CD14-positive monocyte (primary cell): Measurements from ENCODE around the gene CALML5. TPM values are rescaled to one million over a fixed set of nuclear protein-coding genes. Genes with fewer than 3 reads are reported as not detected.

Source experiments
- DNase-seq, 3 donors: peaks; one replicate each; pipeline ENCODE4 v3.0.0-alpha.2; 2011 to 2022
- H2AFZ ChIP-seq: 2 replicates; pipeline ENCODE4 v1.6.0; 2012; ENCODE audit warnings: mild to moderate bottlenecking, low read depth, low read length, inconsistent platforms; ENCODE audit not compliant: insufficient read depth, poor library complexity, severe bottlenecking
- H3K27ac ChIP-seq, 2 donors: 1 replicate in 1 of 2; 2 replicates in 1 of 2; pipeline ENCODE4 v1.5.1; 2012 to 2013; ENCODE audit warnings: low read length in 2 of 2, control low read depth in 1 of 2, inconsistent platforms in 1 of 2, low read depth in 1 of 2, mild to moderate bottlenecking in 1 of 2
- H3K27me3 ChIP-seq, 2 donors: one replicate each; pipeline versions ENCODE4 v1.6.0 to v1.6.1; 2011 to 2013; ENCODE audit warnings: low read length in 2 of 2; ENCODE audit not compliant: control insufficient read depth in 2 of 2, insufficient read depth in 2 of 2
- H3K36me3 ChIP-seq, 2 donors: replicated peaks in 1 of 2; 1 replicate in 1 of 2; 2 replicates in 1 of 2; pipeline versions ENCODE4 v1.5.1 to v1.6.1; 2012 to 2013; ENCODE audit warnings: low read length in 2 of 2, control low read depth in 1 of 2, inconsistent platforms in 1 of 2, mild to moderate bottlenecking in 1 of 2; ENCODE audit not compliant: insufficient read depth in 2 of 2, control insufficient read depth in 1 of 2
- H3K4me1 ChIP-seq, 2 donors: 1 replicate in 1 of 2; 2 replicates in 1 of 2; pipeline versions ENCODE4 v1.5.1 to v1.6.1; 2012 to 2013; ENCODE audit warnings: low read length in 2 of 2, control low read depth in 1 of 2, inconsistent platforms in 1 of 2, mild to moderate bottlenecking in 1 of 2, moderate library complexity in 1 of 2; ENCODE audit not compliant: insufficient read depth in 2 of 2, control insufficient read depth in 1 of 2
- H3K4me2 ChIP-seq: replicated peaks from 2 replicates; pipeline ENCODE3; 2012; ENCODE audit warnings: low read length, moderate library complexity, mild to moderate bottlenecking; ENCODE audit not compliant: poor library complexity, severe bottlenecking; ENCODE audit errors: extremely low read depth
- H3K4me3 ChIP-seq, 3 experiments: fragments of 200-600 bp in 1 of 3; sonication (generic) in 1 of 3; replicated peaks in 1 of 3; 1 replicate in 2 of 3; 2 replicates in 1 of 3; pipeline ENCODE4 v1.5.1; 2011 to 2013; ENCODE audit warnings: low read length in 3 of 3, mild to moderate bottlenecking in 3 of 3, control low read depth in 2 of 3, low read depth in 2 of 3, inconsistent platforms in 1 of 3, moderate library complexity in 1 of 3
- H3K79me2 ChIP-seq: 2 replicates; pipeline ENCODE4 v1.6.0; 2012; ENCODE audit warnings: mild to moderate bottlenecking, control low read depth, inconsistent platforms, low read length, moderate library complexity; ENCODE audit not compliant: insufficient read depth
- H3K9ac ChIP-seq: 2 replicates; pipeline ENCODE4 v1.6.0; 2017; ENCODE audit warnings: low read length, mild to moderate bottlenecking; ENCODE audit not compliant: insufficient read depth, poor library complexity, severe bottlenecking
- H3K9me3 ChIP-seq, 2 donors: replicated peaks in 1 of 2; 1 replicate in 1 of 2; 2 replicates in 1 of 2; pipeline versions ENCODE4 v1.5.1 to v1.6.1; 2012 to 2013; ENCODE audit warnings: low read length in 2 of 2, control low read depth in 1 of 2; ENCODE audit not compliant: control insufficient read depth in 1 of 2, insufficient read depth in 1 of 2
- H4K20me1 ChIP-seq: 2 replicates; pipeline ENCODE4 v1.6.0; 2012; ENCODE audit warnings: mild to moderate bottlenecking, low read length, control low read depth, moderate library complexity; ENCODE audit not compliant: insufficient read depth
- H3K27ac Mint-ChIP-seq, 7 donors: one replicate each; pipeline ENCODE4 v1.8.0; 2020; ENCODE audit warnings: mild to moderate bottlenecking in 7 of 7, mixed read lengths in 7 of 7, moderate library complexity in 6 of 7, inconsistent platforms in 2 of 7
- H3K27me3 Mint-ChIP-seq, 3 donors: one replicate each; pipeline ENCODE4 v1.8.0; 2021 to 2022; ENCODE audit warnings: low read depth in 3 of 3, mild to moderate bottlenecking in 3 of 3, mixed read lengths in 3 of 3, moderate library complexity in 3 of 3, inconsistent platforms in 1 of 3
- H3K36me3 Mint-ChIP-seq, 2 donors: one replicate each; pipeline ENCODE4 v1.8.0; 2020; ENCODE audit warnings: mixed read lengths in 2 of 2, inconsistent platforms in 1 of 2, mild to moderate bottlenecking in 1 of 2
- H3K4me1 Mint-ChIP-seq: one replicate; pipeline ENCODE4 v1.8.0; 2020; ENCODE audit warnings: mild to moderate bottlenecking, mixed read lengths
- H3K4me3 Mint-ChIP-seq, 2 donors: one replicate each; pipeline ENCODE4 v1.8.0; 2020; ENCODE audit warnings: mild to moderate bottlenecking in 2 of 2, mixed read lengths in 2 of 2, moderate library complexity in 1 of 2
- H3K9me3 Mint-ChIP-seq, 7 donors: one replicate each; pipeline ENCODE4 v1.8.0; 2020 to 2022; ENCODE audit warnings: mixed read lengths in 7 of 7, mild to moderate bottlenecking in 6 of 7, moderate library complexity in 6 of 7, inconsistent platforms in 2 of 7
- WGBS: methylation state at CpG from one replicate; pipeline ENCODE4 v1.1.5; 2013; ENCODE audit warnings: missing lambda C conversion rate; ENCODE audit not compliant: insufficient coverage; 5-methylcytosine and 5-hydroxymethylcytosine counted together
- intact Hi-C, 2 donors: fragments of 100-400 bp; cut with micrococcal nuclease; formaldehyde crosslinking; loops; one replicate each; pipeline versions ENCODE4 v1.15.0 to v1.15.1; 2023
- polyA plus RNA-seq, 3 donors: library from polyadenylated mRNA; depleted of rRNA in 1 of 3; unstranded in 2 of 3; stranded (reverse) in 1 of 3; fragments of 300-500 nt in 2 of 3; fragments of >200 nt in 1 of 3; fragmentation: Illumina TruSeq in 2 of 3; gene quantifications; 1 replicate in 2 of 3; 2 replicates in 1 of 3; pipeline ENCODE4 v1.2.3, GENCODE V29; 2012 to 2021
- TF ChIP-seq, protein P1 (sequence below): fragments of 200-600 bp; IDR thresholded peaks from one replicate; pipeline ENCODE4 v1.8.0; 2022; ENCODE audit warnings: antibody characterized with exemption, mild to moderate bottlenecking

Gene CALML5
- polyA plus RNA-seq, 3 donors = not detected

- no peaks in the 10 kb centered on the region for H4K20me1 ChIP-seq
- Mint-ChIP-seq H3K4me3 (no peak overlapping the region), H3K4me1 (no peaks in the 10 kb centered on the region), H3K36me3 (no peaks in the 10 kb centered on the region), H3K27me3 (peaks cover 0 to 3% (median 3%) of the 10 kb centered on the region in 3 donors), H3K27ac (no peak overlapping the region), H3K9me3 (no peaks in the 10 kb centered on the region)
- H2AFZ ChIP-seq = no peak overlapping the region
- H3K9me3 ChIP-seq = no peaks in the 10 kb centered on the region
- DNase-seq = no peak
- intact Hi-C loops = no loop called here
- H3K27ac ChIP-seq = no peak overlapping the region
- WGBS = 80% methylated on average over 2 of the region's 5 CpGs
- no peaks in the 10 kb centered on the region for H3K4me1 ChIP-seq
- H3K4me2 ChIP-seq = no peak overlapping the region
- no peaks in the 10 kb centered on the region for H3K27me3 ChIP-seq
- H3K9ac ChIP-seq = no peak overlapping the region
- TF ChIP-seq, protein P1, sequence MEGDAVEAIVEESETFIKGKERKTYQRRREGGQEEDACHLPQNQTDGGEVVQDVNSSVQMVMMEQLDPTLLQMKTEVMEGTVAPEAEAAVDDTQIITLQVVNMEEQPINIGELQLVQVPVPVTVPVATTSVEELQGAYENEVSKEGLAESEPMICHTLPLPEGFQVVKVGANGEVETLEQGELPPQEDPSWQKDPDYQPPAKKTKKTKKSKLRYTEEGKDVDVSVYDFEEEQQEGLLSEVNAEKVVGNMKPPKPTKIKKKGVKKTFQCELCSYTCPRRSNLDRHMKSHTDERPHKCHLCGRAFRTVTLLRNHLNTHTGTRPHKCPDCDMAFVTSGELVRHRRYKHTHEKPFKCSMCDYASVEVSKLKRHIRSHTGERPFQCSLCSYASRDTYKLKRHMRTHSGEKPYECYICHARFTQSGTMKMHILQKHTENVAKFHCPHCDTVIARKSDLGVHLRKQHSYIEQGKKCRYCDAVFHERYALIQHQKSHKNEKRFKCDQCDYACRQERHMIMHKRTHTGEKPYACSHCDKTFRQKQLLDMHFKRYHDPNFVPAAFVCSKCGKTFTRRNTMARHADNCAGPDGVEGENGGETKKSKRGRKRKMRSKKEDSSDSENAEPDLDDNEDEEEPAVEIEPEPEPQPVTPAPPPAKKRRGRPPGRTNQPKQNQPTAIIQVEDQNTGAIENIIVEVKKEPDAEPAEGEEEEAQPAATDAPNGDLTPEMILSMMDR = no peak
- H3K79me2 ChIP-seq = no peaks in the 10 kb centered on the region
- no peak overlapping the region for H3K4me3 ChIP-seq
- no peaks in the 10 kb centered on the region for H3K36me3 ChIP-seq
Observed at GRCh38 chr10:5500910-5501309, 1.5 kb upstream of the CALML5 start.

DNA sequence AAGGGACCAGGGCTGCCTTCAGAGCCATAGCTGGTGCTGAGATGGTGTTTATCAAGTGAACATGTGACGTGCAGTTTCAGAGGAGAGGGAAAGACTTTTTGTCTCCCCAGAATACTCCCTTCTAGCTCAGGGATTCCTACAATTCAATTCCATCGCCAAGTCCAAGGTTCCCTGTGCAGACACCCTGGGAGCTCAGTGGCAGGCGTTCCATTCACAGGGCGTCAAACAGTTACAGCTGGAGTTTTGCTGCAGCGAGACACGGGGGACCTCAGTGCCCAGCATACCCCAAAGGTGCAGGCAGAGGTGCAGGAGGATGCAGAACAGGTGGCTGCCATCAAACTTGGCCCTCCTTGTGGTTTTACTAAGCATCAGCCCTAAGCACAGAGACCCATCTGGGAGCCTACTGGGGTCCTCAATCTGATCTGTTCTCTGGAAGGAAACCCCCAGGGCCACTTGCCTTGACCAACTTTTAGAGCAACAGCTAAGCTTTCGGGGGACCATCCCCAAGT lies 846 bp upstream of the CALML5 start:
- no peak overlapping the region for H3K4me2 ChIP-seq
- Mint-ChIP-seq H3K27ac (no peak overlapping the region), H3K9me3 (no peaks in the 10 kb centered on the region), H3K36me3 (no peaks in the 10 kb centered on the region), H3K4me3 (no peak overlapping the region), H3K27me3 (peaks cover 0 to 3% (median 3%) of the 10 kb centered on the region in 3 donors), H3K4me1 (no peaks in the 10 kb centered on the region)
- H3K4me3 ChIP-seq = no peak overlapping the region
- DNase-seq = no peak
- no peak overlapping the region for H3K27ac ChIP-seq
- H3K4me1 ChIP-seq = no peaks in the 10 kb centered on the region
- H3K27me3 ChIP-seq = no peaks in the 10 kb centered on the region
- WGBS = 96% methylated on average over 5 of the region's 7 CpGs
- no peaks in the 10 kb centered on the region for H4K20me1 ChIP-seq
- H3K36me3 ChIP-seq = no peaks in the 10 kb centered on the region
- no peak overlapping the region for H3K9ac ChIP-seq
- intact Hi-C loops = no loop called here
- H2AFZ ChIP-seq = no peak overlapping the region
- H3K9me3 ChIP-seq = no peaks in the 10 kb centered on the region
- no peaks in the 10 kb centered on the region for H3K79me2 ChIP-seq
- TF ChIP-seq, protein P1 = no peak
